BE2C (cell line): ENCODE results near the gene GDF9.

Source experiments
- DNase-seq: peaks from one replicate; pipeline ENCODE4 v3.0.0-alpha.2; 2020
- H3K27me3 ChIP-seq: fragments of 250-450 bp; sonication (Bioruptor Pico); 2 replicates; pipeline ENCODE4 v1.5.1; 2020; ENCODE audit warnings: mild to moderate bottlenecking
- H3K36me3 ChIP-seq: fragments of 250-450 bp; sonication (Bioruptor Pico); 2 replicates; pipeline ENCODE4 v1.5.1; 2020; ENCODE audit warnings: mild to moderate bottlenecking
- H3K4me1 ChIP-seq: fragments of 250-450 bp; sonication (Bioruptor Pico); 2 replicates; pipeline ENCODE4 v1.5.1; 2020
- H3K4me3 ChIP-seq: 2 replicates; pipeline ENCODE4 v1.5.1; 2011; ENCODE audit warnings: low read depth, low read length
- H3K9me3 ChIP-seq: fragments of 250-450 bp; sonication (Bioruptor Pico); 2 replicates; pipeline ENCODE4 v1.5.1; 2020
- CTCF ChIP-seq: IDR thresholded peaks from 2 replicates; pipeline ENCODE4 v1.5.1; 2012; ENCODE audit warnings: mild to moderate bottlenecking, low read depth, low read length

Gene GDF9

GRCh38 chr5:132821791-132822190, 44.5 kb downstream of the GDF9 start:
- Histone ChIP-seq H3K27me3 (no peaks in the 10 kb centered on the region), H3K4me3 (no peak overlapping the region), H3K4me1 (no peaks in the 10 kb centered on the region), H3K36me3 (no peaks in the 10 kb centered on the region), H3K9me3 (no peaks in the 10 kb centered on the region)
- no peak for DNase-seq
- TF ChIP-seq CTCF, result no peak

GRCh38 chr5:132821350-132821749, 44.9 kb downstream of the GDF9 start:
- Histone ChIP-seq H3K4me3 (no peak overlapping the region), H3K9me3 (no peaks in the 10 kb centered on the region), H3K4me1 (no peaks in the 10 kb centered on the region), H3K36me3 (no peaks in the 10 kb centered on the region), H3K27me3 (no peaks in the 10 kb centered on the region)
- TF ChIP-seq CTCF, result no peak
- DNase-seq, result no peak

- H3K36me3 ChIP-seq, result no peaks in the 10 kb centered on the region
- H3K9me3 ChIP-seq, result no peaks in the 10 kb centered on the region
- TF ChIP-seq CTCF, result peak; percentile 95
- H3K27me3 ChIP-seq, result no peaks in the 10 kb centered on the region
- H3K4me1 ChIP-seq, result no peaks in the 10 kb centered on the region
- peak overlapping the region; percentile 25 for H3K4me3 ChIP-seq
- DNase-seq, result peak; percentile 93
Measured at GRCh38 chr5:132820162-132820754, 46.0 kb downstream of the GDF9 start.

- TF ChIP-seq CTCF, result no peak
- no peak for DNase-seq
- Histone ChIP-seq H3K27me3 (no peaks in the 10 kb centered on the region), H3K4me3 (no peak overlapping the region), H3K9me3 (no peaks in the 10 kb centered on the region), H3K4me1 (no peaks in the 10 kb centered on the region), H3K36me3 (no peaks in the 10 kb centered on the region)
Measured at GRCh38 chr5:132819468-132819867, 46.8 kb downstream of the GDF9 start.

GRCh38 chr5:132817011-132817410, 49.3 kb downstream of the GDF9 start:
- Histone ChIP-seq H3K27me3 (no peaks in the 10 kb centered on the region), H3K4me1 (no peaks in the 10 kb centered on the region), H3K9me3 (peaks cover 3% of the 10 kb centered on the region; the same call in 1 of the 2 replicates), H3K36me3 (no peaks in the 10 kb centered on the region), H3K4me3 (no peak overlapping the region)
- no peak for TF ChIP-seq CTCF
- no peak for DNase-seq

- Histone ChIP-seq H3K9me3 (peaks cover 3% of the 10 kb centered on the region; the same call in 1 of the 2 replicates), H3K4me3 (no peak overlapping the region), H3K36me3 (no peaks in the 10 kb centered on the region), H3K27me3 (no peaks in the 10 kb centered on the region), H3K4me1 (no peaks in the 10 kb centered on the region)
- no peak for TF ChIP-seq CTCF
- no peak for DNase-seq
Measured at GRCh38 chr5:132816554-132816953, 49.7 kb downstream of the GDF9 start.
